K562 (cell line): ENCODE results near the gene TENT5A. TPM values are rescaled to one million over a fixed set of nuclear protein-coding genes. Genes with fewer than 3 reads are reported as not detected.

Experiments used
- ATAC-seq: fragments of 200-7000 bp; cut with Tn5 transposase; 3 replicates; pipeline ENCODE4 v1.9.1; 2020; ENCODE audit warnings: moderate library complexity
- BruUV-seq: library from RNA; stranded (reverse); fragments of 400-500 nt; replicated peaks from 2 replicates; lab custom pipeline; 2021; lab: Mats Ljungman, UMichigan
- CTCF ChIA-PET: fragments of 300-600 bp; formaldehyde crosslinking; extraction: SDS; loops from one replicate; lab custom pipeline; 2021; ENCODE audit warnings: low intra/inter-chr PET ratio; lab: Yijun Ruan, JAX
- POLR2A ChIA-PET: fragments of 300-600, 350-650 bp; sonication (Branson Sonifier 250); formaldehyde crosslinking; extraction: SDS; loops from one replicate; lab custom pipeline; 2021; ENCODE audit warnings: antibody characterized with exemption, inconsistent platforms; lab: Yijun Ruan, JAX
- DNase-seq, 4 experiments: peaks; one replicate each; pipeline versions ENCODE4 v3.0.0 to v3.0.0-alpha.2; 2011 to 2018; ENCODE audit warnings: low spot score in 3 of 4, mixed read lengths in 3 of 4; ENCODE audit errors: extremely low read depth in 1 of 4
- FAIRE-seq: peaks from 2 replicates; lab custom pipeline; 2011; peaks lifted over from hg19 to GRCh38; lab: Jason Lieb, UNC
- H2AFZ ChIP-seq: 2 replicates; pipeline ENCODE4 v1.6.0; 2011; ENCODE audit warnings: low read depth, low read length, control low read depth, inconsistent platforms
- H3K27ac ChIP-seq: fragments of 200-600 bp; 3 replicates; pipeline ENCODE4 v1.8.0; 2011; ENCODE audit warnings: low read depth, mild to moderate bottlenecking, control low read depth, inconsistent platforms, low read length, moderate library complexity, mixed read lengths; ENCODE audit errors: extremely low read depth
- H3K27me3 ChIP-seq, 2 experiments: fragments of 300-600 bp in 1 of 2; 2 replicates in 1 of 2; 3 replicates in 1 of 2; pipeline versions ENCODE4 v1.6.0 to v1.8.0; 2011; ENCODE audit warnings: inconsistent platforms in 2 of 2, low read length in 2 of 2, mild to moderate bottlenecking in 1 of 2, mixed read lengths in 1 of 2, moderate library complexity in 1 of 2; ENCODE audit not compliant: control insufficient read depth in 2 of 2, insufficient read depth in 2 of 2
- H3K36me3 ChIP-seq: fragments of 300-600 bp; 3 replicates; pipeline ENCODE4 v1.8.0; 2011; ENCODE audit warnings: mild to moderate bottlenecking, low read length, inconsistent platforms; ENCODE audit not compliant: control insufficient read depth, insufficient read depth
- H3K4me1 ChIP-seq, 2 experiments: fragments of 200-600 bp in 1 of 2; replicated peaks in 1 of 2; 2 replicates in 1 of 2; 3 replicates in 1 of 2; pipeline versions ENCODE4 v1.5.1 to v1.8.0; 2011; ENCODE audit warnings: inconsistent platforms in 2 of 2, low read length in 2 of 2, mild to moderate bottlenecking in 1 of 2, mixed read lengths in 1 of 2, moderate library complexity in 1 of 2; ENCODE audit not compliant: control insufficient read depth in 2 of 2, insufficient read depth in 2 of 2
- H3K4me2 ChIP-seq: 2 replicates; pipeline ENCODE4 v1.6.1; 2011; ENCODE audit warnings: low read length, control low read depth, inconsistent platforms, mixed read lengths; ENCODE audit not compliant: insufficient read depth
- H3K4me3 ChIP-seq: fragments of 200-600 bp; sonication (generic), shearing (Covaris generic); 2 replicates; pipeline ENCODE4 v1.5.1; 2016; ENCODE audit warnings: control low read depth, inconsistent platforms
- H3K79me2 ChIP-seq: fragments of 200-600 bp; 3 replicates; pipeline ENCODE4 v1.8.0; 2011; ENCODE audit warnings: low read length, inconsistent platforms; ENCODE audit not compliant: control insufficient read depth, insufficient read depth
- H3K9ac ChIP-seq, 2 experiments: 2 replicates each; pipeline versions ENCODE4 v1.6.0 to v1.6.1; 2011; ENCODE audit warnings: low read depth in 2 of 2, low read length in 2 of 2, control low read depth in 1 of 2, inconsistent platforms in 1 of 2, mild to moderate bottlenecking in 1 of 2, mixed read lengths in 1 of 2; ENCODE audit not compliant: insufficient read depth in 1 of 2
- H3K9me1 ChIP-seq: one replicate; pipeline ENCODE4 v1.6.0; 2011; ENCODE audit warnings: inconsistent platforms, mild to moderate bottlenecking, low read length, moderate library complexity; ENCODE audit not compliant: control insufficient read depth, insufficient read depth
- H3K9me3 ChIP-seq: replicated peaks from 2 replicates; pipeline ENCODE4 v1.5.1; 2011; ENCODE audit warnings: low read depth, low read length, inconsistent platforms; ENCODE audit not compliant: control insufficient read depth, insufficient read depth
- H4K20me1 ChIP-seq: replicated peaks from 2 replicates; pipeline ENCODE4 v1.6.1; 2011; ENCODE audit warnings: low read length, inconsistent platforms, mixed read lengths; ENCODE audit not compliant: control insufficient read depth, insufficient read depth
- CHAMP1 ChIP-seq: fragments of 450-650 bp; IDR thresholded peaks from 2 replicates; pipeline ENCODE4 v1.6.1; 2016; ENCODE audit warnings: mild to moderate bottlenecking
- TBL1XR1 ChIP-seq, 2 experiments: IDR thresholded peaks; 2 replicates each; pipeline ENCODE4 v1.6.1; 2012; ENCODE audit warnings: improper control_type of control experiment in 2 of 2, low read length in 2 of 2, mild to moderate bottlenecking in 1 of 2
- ZBTB17 ChIP-seq: fragments of 450-650 bp; formaldehyde crosslinking; IDR thresholded peaks from 2 replicates; pipeline ENCODE4 v1.4.0; 2020; ENCODE audit warnings: mild to moderate bottlenecking
- ZNF655 ChIP-seq: fragments of 250-450 bp; sonication (Bioruptor Pico); IDR thresholded peaks from 2 replicates; pipeline ENCODE4 v1.5.0; 2021
- in situ Hi-C: fragments of 300-500 bp; cut with MboI; formaldehyde crosslinking; loops from 4 replicates; pipeline ENCODE4 v1.15.0; 2018; ENCODE audit warnings: inconsistent platforms, mixed read lengths
- intact Hi-C: fragments of 100-400 bp; cut with micrococcal nuclease; formaldehyde crosslinking; loops from 2 replicates; pipeline ENCODE4 v1.14.2; 2022
- polyA plus RNA-seq, 8 experiments: library from polyadenylated mRNA; depleted of rRNA in 4 of 8; stranded (reverse) in 5 of 8; unstranded in 3 of 8; fragments of >200 nt; fragmentation: Nextera tagmentation in 2 of 8; fragmentation: Illumina TruSeq in 1 of 8; extraction: Ambion mirVana in 2 of 8; extraction: Trizol in 1 of 8; gene quantifications; 2 replicates each; pipeline versions ENCODE4 v1.2.1 to v1.2.3, GENCODE V29; 2011 to 2014; ENCODE audit warnings: inconsistent platforms in 1 of 8, missing spikeins in 1 of 8
- total RNA-seq, 7 experiments: library from RNA; depleted of rRNA in 6 of 7; stranded (reverse); fragments of >200 nt in 6 of 7; fragmentation: Illumina TruSeq in 2 of 7; extraction: Trizol in 2 of 7; gene quantifications; 2 replicates each; pipeline versions ENCODE4 v1.2.1 to v1.2.3, GENCODE V29; 2011 to 2021; ENCODE audit warnings: low replicate concordance in 1 of 7

Gene TENT5A
- total and polyA plus RNA-seq, 9 of the 15 experiments (the other 6 are each of a cell fraction or from before 2014, with no cell fraction given) = 0.77 to 2.3 (median 1.3) TPM

DNA sequence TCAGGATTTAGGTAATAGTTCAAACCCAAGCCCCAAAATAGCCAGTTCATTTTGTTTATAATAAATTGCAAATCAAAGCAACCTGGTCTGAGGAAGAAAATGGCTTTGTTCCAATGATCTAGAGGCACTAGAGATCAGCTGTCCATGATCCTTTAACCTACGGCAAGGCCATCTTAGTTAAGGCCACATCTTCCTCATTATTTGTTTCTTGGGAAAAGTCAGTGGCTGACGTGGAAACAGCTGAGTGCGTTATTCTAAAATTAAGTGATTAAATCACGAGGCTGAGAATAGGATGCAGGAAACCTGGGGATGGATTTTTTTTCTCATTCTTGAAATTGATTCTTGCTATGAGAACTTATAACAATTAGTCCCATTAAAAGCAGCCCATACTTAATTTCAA is 10.1 kb upstream of the TENT5A start (continued):
- TF ChIP-seq TBL1XR1 (IDR thresholded peaks at IDR 0.05; ENCODE audit: low read length in 2 of 2) (no peak), CHAMP1 (no peak), ZBTB17 (CRISPR knock-in tag) (no peak)
- TF ChIP-seq, all 486 proteins: peak for 0

GRCh38 chr6:81762132-81762531 is 9.7 kb upstream of the TENT5A start:
- Histone ChIP-seq H2AFZ (no peak overlapping the region), H4K20me1 (no peaks in the 10 kb centered on the region), H3K4me1 (no peaks in the 10 kb centered on the region), H3K9me3 (no peaks in the 10 kb centered on the region), H3K4me2 (no peak overlapping the region), H3K27ac (no peak overlapping the region), H3K27me3 (no peaks in the 10 kb centered on the region), H3K9me1 (no peaks in the 10 kb centered on the region), H3K4me3 (no peak overlapping the region), H3K9ac (no peak overlapping the region), H3K79me2 (no peaks in the 10 kb centered on the region), H3K36me3 (no peaks in the 10 kb centered on the region)
- no TSS peak for BruUV-seq
- POLR2A ChIA-PET = no interaction called here
- DNase-seq (no peak), FAIRE-seq (no peak), ATAC-seq (no peak)
- in situ Hi-C loops = no loop called here
- CTCF ChIA-PET = no interaction called here
- intact Hi-C loops = no loop called here
- TF ChIP-seq ZNF655 (CRISPR knock-in tag) = no peak
